Measurements from ENCODE around the gene GRIFIN. TPM values are rescaled to one million over a fixed set of nuclear protein-coding genes. Genes with fewer than 3 reads are reported as not detected.

Gene GRIFIN
- polyA plus RNA-seq, 1 donor (not counting 4 experiments of a cell fraction or from before 2014, with no cell fraction given), result not detected

GRCh38 chr7:2431260-2431867 is 44.8 kb downstream of the GRIFIN start:
- DNase-seq (ENCODE audit: low read depth, low spot score) (no peak), FAIRE-seq (no peak)
- Histone ChIP-seq H3K27me3 (ENCODE audit: control insufficient read depth, extremely low read depth, insufficient read depth, low read length) (no peaks in the 10 kb centered on the region), H4K20me1 (ENCODE audit: control insufficient read depth, extremely low read depth, insufficient read depth, low read length) (no peaks in the 10 kb centered on the region), H3K4me2 (ENCODE audit: control insufficient read depth, extremely low read depth, insufficient read depth, low read depth, low read length) (no peak overlapping the region), H3K27ac (ENCODE audit: control insufficient read depth, insufficient read depth, low read length) (no peak overlapping the region), H3K4me1 (ENCODE audit: control insufficient read depth, extremely low read depth, insufficient read depth, low read length) (no peaks in the 10 kb centered on the region), H3K9ac (ENCODE audit: control insufficient read depth, extremely low read depth, insufficient read depth, low read length) (no peak overlapping the region), H3K79me2 (ENCODE audit: control insufficient read depth, insufficient read depth, low read length) (no peaks in the 10 kb centered on the region), H3K9me3 (ENCODE audit: control insufficient read depth, low read depth, low read length) (no peaks in the 10 kb centered on the region), H2AFZ (ENCODE audit: control insufficient read depth, low read length) (no peak overlapping the region), H3K4me3 (ENCODE audit: control insufficient read depth in 2 of 3, extremely low read depth in 1 of 3, insufficient read depth in 2 of 3, low read depth in 1 of 3, low read length in 3 of 3) (no peak overlapping the region), H3K36me3 (ENCODE audit: control insufficient read depth in 2 of 2, extremely low read depth in 1 of 2, insufficient read depth in 2 of 2, low read length in 2 of 2) (peaks cover 0 to 5% of the 10 kb centered on the region in 2 experiments), H3K9me1 (ENCODE audit: control insufficient read depth, extremely low read depth, insufficient read depth, low read length) (no peaks in the 10 kb centered on the region)
- TF ChIP-seq, protein P1, sequence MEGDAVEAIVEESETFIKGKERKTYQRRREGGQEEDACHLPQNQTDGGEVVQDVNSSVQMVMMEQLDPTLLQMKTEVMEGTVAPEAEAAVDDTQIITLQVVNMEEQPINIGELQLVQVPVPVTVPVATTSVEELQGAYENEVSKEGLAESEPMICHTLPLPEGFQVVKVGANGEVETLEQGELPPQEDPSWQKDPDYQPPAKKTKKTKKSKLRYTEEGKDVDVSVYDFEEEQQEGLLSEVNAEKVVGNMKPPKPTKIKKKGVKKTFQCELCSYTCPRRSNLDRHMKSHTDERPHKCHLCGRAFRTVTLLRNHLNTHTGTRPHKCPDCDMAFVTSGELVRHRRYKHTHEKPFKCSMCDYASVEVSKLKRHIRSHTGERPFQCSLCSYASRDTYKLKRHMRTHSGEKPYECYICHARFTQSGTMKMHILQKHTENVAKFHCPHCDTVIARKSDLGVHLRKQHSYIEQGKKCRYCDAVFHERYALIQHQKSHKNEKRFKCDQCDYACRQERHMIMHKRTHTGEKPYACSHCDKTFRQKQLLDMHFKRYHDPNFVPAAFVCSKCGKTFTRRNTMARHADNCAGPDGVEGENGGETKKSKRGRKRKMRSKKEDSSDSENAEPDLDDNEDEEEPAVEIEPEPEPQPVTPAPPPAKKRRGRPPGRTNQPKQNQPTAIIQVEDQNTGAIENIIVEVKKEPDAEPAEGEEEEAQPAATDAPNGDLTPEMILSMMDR (optimal IDR thresholded peaks at IDR 0.05 in 1 of 3, IDR thresholded peaks at IDR 0.05 in 1 of 3, conservative IDR thresholded peaks at IDR 0.05 in 1 of 3; ENCODE audit: extremely low read depth in 1 of 3, insufficient read depth in 2 of 3, low read length in 3 of 3), result peak; percentile 71 to 76 (median 72)
- no peak for TF ChIP-seq EZH2 (IDR thresholded peaks at IDR 0.05; ENCODE audit: low read length)
- dilution Hi-C loops (cut with MboI; ENCODE audit: extremely low pct_ligation_motif_present, low sequenced_read_pairs), result no loop called here

DNA sequence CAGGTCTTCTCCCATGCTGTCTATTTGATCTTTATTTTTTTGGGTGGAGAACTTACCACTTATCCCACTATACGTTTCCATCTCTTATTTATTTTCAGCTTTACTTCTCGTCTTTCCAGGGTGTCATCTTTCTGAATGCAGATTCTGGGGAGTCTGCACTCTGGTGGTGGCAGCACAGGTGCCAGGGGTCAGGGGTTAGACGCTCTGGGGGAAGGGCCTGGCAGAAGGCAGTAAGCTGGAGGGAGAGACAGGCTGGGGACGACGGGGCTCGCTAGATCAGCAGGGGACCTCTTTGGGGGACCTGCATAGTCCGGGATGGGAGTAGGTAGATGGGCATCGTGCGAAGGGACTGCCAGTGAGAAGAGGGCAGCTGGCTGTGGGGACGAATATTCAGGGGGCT is 50.4 kb downstream of the GRIFIN start:
- no peak for DNase-seq (ENCODE audit: low read depth, low spot score)
- Histone ChIP-seq H3K4me1 (ENCODE audit: control insufficient read depth, extremely low read depth, insufficient read depth, low read length) (no peaks in the 10 kb centered on the region), H4K20me1 (ENCODE audit: control insufficient read depth, extremely low read depth, insufficient read depth, low read length) (peaks cover 3% of the 10 kb centered on the region), H3K27ac (ENCODE audit: control insufficient read depth, insufficient read depth, low read length) (no peak overlapping the region), H3K36me3 (ENCODE audit: control insufficient read depth in 2 of 2, extremely low read depth in 1 of 2, insufficient read depth in 2 of 2, low read length in 2 of 2) (no peaks in the 10 kb centered on the region), H3K9ac (ENCODE audit: control insufficient read depth, extremely low read depth, insufficient read depth, low read length) (no peak overlapping the region), H3K4me3 (ENCODE audit: control insufficient read depth in 2 of 3, extremely low read depth in 1 of 3, insufficient read depth in 2 of 3, low read depth in 1 of 3, low read length in 3 of 3) (no peak overlapping the region), H3K79me2 (ENCODE audit: control insufficient read depth, insufficient read depth, low read length) (no peaks in the 10 kb centered on the region), H2AFZ (ENCODE audit: control insufficient read depth, low read length) (no peak overlapping the region), H3K27me3 (ENCODE audit: control insufficient read depth, extremely low read depth, insufficient read depth, low read length) (no peaks in the 10 kb centered on the region), H3K9me1 (ENCODE audit: control insufficient read depth, extremely low read depth, insufficient read depth, low read length) (no peaks in the 10 kb centered on the region), H3K9me3 (ENCODE audit: control insufficient read depth, low read depth, low read length) (no peaks in the 10 kb centered on the region), H3K4me2 (ENCODE audit: control insufficient read depth, extremely low read depth, insufficient read depth, low read depth, low read length) (no peak overlapping the region)
- TF ChIP-seq EZH2 (IDR thresholded peaks at IDR 0.05; ENCODE audit: low read length), result no peak
- TF ChIP-seq, protein P1 (optimal IDR thresholded peaks at IDR 0.05 in 1 of 3, IDR thresholded peaks at IDR 0.05 in 1 of 3, conservative IDR thresholded peaks at IDR 0.05 in 1 of 3; ENCODE audit: extremely low read depth in 1 of 3, insufficient read depth in 2 of 3, low read length in 3 of 3), result no peak
- no peak for FAIRE-seq
- dilution Hi-C loops (cut with MboI; ENCODE audit: extremely low pct_ligation_motif_present, low sequenced_read_pairs), result no loop called here

Other genes starting within 250 kb of the GRIFIN start
- gene MAD1L1, start 243.5 kb downstream of the GRIFIN start, polyA plus RNA-seq, result 18.0 to 27.0 TPM (median 18.1 TPM) in 3 replicates
- gene MRM2, start 234.2 kb downstream of the GRIFIN start, polyA plus RNA-seq, result 15.5 to 28.2 TPM (median 21.5 TPM) in 3 replicates
- 15.8 to 31.1 TPM (median 21.9 TPM) in 3 replicates for gene NUDT1, start 234.2 kb downstream of the GRIFIN start, polyA plus RNA-seq
- gene SNX8, start 162.0 kb downstream of the GRIFIN start, polyA plus RNA-seq, result 18.0 to 28.0 TPM (median 24.2 TPM) in 3 replicates
- 119 to 169 TPM (median 144 TPM) in 3 replicates for gene EIF3B, start 121.6 kb downstream of the GRIFIN start, polyA plus RNA-seq
- gene CHST12, start 72.8 kb downstream of the GRIFIN start, polyA plus RNA-seq, result 5.0 to 8.3 TPM (median 7.0 TPM) in 3 replicates
- gene LFNG, start 43.4 kb upstream of the GRIFIN start, polyA plus RNA-seq, result 17.7 to 21.1 TPM (median 20.8 TPM) in 3 replicates
- gene BRAT1, start 79.1 kb upstream of the GRIFIN start, polyA plus RNA-seq, result 6.4 to 12.6 TPM (median 10.0 TPM) in 3 replicates
- 4.7 to 9.1 TPM (median 5.2 TPM) in 3 replicates for gene IQCE, start 82.6 kb upstream of the GRIFIN start, polyA plus RNA-seq
- gene TTYH3, start 155.6 kb upstream of the GRIFIN start, polyA plus RNA-seq, result 8.5 to 18.5 TPM (median 16.1 TPM) in 3 replicates
- gene AMZ1, start 211.8 kb upstream of the GRIFIN start, polyA plus RNA-seq, result 0.01 to 0.04 TPM in 2 of 3 replicates, not detected in the other